Large intestine (tissue), 3 donors: ENCODE data around the gene USP6NL. TPM values are rescaled to one million over a fixed set of nuclear protein-coding genes. Genes with fewer than 3 reads are reported as not detected.

ENCODE experiments used
- DNase-seq, 2 donors: peaks; one replicate each; pipeline versions ENCODE4 v3.0.0 to v3.0.0-alpha.2; 2013
- H3K27ac ChIP-seq: one replicate; pipeline ENCODE4 v1.5.1; 2013; ENCODE audit warnings: low read length
- H3K27me3 ChIP-seq: 2 replicates; pipeline ENCODE4 v1.6.1; 2013; ENCODE audit warnings: low read length; ENCODE audit not compliant: control insufficient read depth, insufficient read depth
- H3K36me3 ChIP-seq: 2 replicates; pipeline ENCODE4 v1.6.1; 2013; ENCODE audit warnings: low read length; ENCODE audit not compliant: control insufficient read depth, insufficient read depth
- H3K4me1 ChIP-seq: one replicate; pipeline ENCODE4 v1.6.1; 2013; ENCODE audit warnings: low read length; ENCODE audit not compliant: control insufficient read depth, insufficient read depth
- H3K4me3 ChIP-seq: one replicate; pipeline ENCODE4 v1.5.1; 2013; ENCODE audit warnings: low read length
- H3K9me3 ChIP-seq: one replicate; pipeline ENCODE4 v1.6.1; 2013; ENCODE audit warnings: mild to moderate bottlenecking, low read depth, low read length, moderate library complexity; ENCODE audit not compliant: control insufficient read depth
- WGBS: methylation state at CpG from one replicate; pipeline ENCODE4 v1.1.5; 2013; ENCODE audit warnings: low lambda C conversion rate; ENCODE audit not compliant: insufficient coverage; 5-methylcytosine and 5-hydroxymethylcytosine counted together
- polyA plus RNA-seq: library from polyadenylated mRNA; unstranded; fragments of 120-200 nt; gene quantifications from one replicate; pipeline ENCODE4 v1.2.1, GENCODE V29; 2013

USP6NL gene
- polyA plus RNA-seq, 1 donor: 20.4 TPM

DNA sequence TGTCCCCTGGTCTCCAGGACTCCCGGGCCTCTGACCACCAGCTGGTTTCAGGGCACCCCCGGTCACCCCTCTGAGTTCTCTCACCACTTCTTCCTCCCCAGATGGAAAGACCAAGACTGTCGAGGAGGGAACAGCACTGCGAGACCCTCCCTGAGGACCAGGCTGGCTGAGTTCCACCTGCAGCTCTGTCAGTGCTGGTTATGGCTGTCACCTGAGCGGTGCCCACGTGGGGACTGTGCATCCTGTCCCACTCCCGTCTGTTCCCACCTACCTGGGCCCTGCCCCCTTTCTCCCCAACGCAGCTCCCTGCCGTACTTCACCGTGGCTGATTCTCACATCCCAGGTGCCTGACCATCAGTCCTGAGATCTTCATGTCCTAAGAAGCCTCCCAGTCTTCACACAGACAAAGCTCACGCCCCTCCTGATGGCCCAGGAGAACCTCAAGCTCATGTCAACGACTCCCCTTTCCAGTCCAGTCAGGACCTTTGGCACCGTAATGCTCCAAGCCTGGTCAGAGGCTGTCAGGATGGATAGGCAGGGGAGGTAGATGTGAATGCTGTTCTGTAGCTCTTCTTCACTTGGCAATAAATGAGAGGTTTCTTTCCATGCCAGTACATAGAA lies 159.7 kb downstream of the USP6NL start:
- no peaks in the 10 kb centered on the region for H3K36me3 ChIP-seq
- H3K27ac ChIP-seq: no peak overlapping the region
- H3K27me3 ChIP-seq: peaks cover 15% of the 10 kb centered on the region
- no CpG with 5 or more reads among the region's 13 CpGs for WGBS
- DNase-seq: no peak
- no peaks in the 10 kb centered on the region for H3K9me3 ChIP-seq
- H3K4me1 ChIP-seq: no peaks in the 10 kb centered on the region
- H3K4me3 ChIP-seq: no peak overlapping the region

DNA sequence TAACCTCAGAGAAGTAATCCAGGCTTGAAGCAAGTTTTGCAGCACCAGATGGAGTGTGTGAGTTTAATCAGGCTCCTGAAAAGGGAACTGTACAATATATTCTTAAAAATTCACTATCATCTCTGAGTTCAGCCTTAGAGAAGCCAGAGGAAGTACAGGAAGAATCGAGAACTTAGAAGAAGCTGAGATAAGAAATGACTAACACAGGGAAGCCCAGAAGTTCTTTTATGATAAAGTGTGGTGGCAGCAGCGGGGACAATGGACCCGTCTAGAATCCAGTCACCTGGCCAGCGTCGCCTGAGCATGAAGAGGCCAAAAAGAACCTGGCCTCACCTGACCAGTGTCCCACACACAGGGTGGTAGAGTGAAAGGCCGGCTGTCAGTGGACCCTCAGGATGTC lies 161.0 kb downstream of the USP6NL start:
- Histone ChIP-seq H3K4me3 (no peak overlapping the region), H3K4me1 (no peaks in the 10 kb centered on the region), H3K36me3 (no peaks in the 10 kb centered on the region), H3K9me3 (no peaks in the 10 kb centered on the region), H3K27me3 (peaks cover 15% of the 10 kb centered on the region), H3K27ac (no peak overlapping the region)
- no peak for DNase-seq
- no CpG with 5 or more reads among the region's 6 CpGs for WGBS

DNA sequence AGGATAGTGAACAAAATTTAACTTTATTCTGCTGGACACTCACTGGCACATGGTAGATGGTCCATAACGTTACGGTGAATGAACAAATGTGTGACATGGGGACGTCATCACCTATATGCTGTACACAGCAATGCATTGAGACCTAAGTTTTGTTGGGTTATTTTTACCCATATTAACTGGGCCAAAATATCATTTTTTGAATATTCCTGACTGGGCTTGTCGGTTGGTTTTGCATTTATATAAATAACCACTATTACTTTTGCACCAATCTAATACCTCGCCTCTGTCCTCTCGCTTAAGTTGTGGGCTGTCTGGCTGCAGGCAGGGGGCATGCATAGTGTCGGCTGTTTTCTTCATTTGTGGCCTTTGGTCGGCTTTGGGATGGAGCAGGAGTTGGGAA lies 161.7 kb downstream of the USP6NL start:
- no peak overlapping the region for H3K4me3 ChIP-seq
- no peaks in the 10 kb centered on the region for H3K4me1 ChIP-seq
- H3K27me3 ChIP-seq: peaks cover 15% of the 10 kb centered on the region
- no peak for DNase-seq
- H3K36me3 ChIP-seq: no peaks in the 10 kb centered on the region
- H3K9me3 ChIP-seq: no peaks in the 10 kb centered on the region
- WGBS: no CpG with 5 or more reads among the region's 8 CpGs
- no peak overlapping the region for H3K27ac ChIP-seq

DNA sequence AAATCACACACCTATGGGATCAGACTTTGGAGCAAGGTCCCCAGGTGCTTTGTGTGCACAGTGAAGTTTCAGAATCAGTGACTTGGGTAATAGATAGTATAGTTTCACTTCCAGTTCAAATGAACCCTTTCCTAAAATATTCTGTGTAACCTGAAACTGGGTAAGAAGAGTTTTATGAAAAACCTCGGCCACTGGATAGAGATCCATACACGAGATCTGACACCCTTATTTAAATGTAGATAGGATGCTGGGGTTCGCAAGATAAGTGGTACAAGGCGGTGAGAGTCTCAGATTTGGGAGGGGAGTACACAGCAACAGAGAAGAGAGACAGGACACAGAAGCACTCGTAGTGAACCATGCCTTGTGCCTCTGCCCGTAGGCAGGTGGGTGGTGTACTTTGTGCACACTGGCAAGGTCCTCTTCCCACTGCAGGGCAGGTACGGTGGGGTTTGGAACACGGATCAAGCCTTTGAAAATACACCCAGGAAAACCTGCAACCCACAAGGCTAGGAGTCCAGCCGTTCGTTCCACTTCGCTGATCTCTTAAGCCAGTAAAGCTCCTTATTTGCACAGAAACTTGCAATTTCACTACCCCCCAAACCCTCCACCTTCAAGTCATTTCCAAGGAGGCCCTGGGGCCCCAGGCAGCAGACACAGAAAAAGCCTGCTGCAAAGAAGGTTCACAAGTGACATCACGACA lies 162.8 kb downstream of the USP6NL start:
- Histone ChIP-seq H3K9me3 (no peaks in the 10 kb centered on the region), H3K4me3 (no peak overlapping the region), H3K36me3 (no peaks in the 10 kb centered on the region), H3K4me1 (no peaks in the 10 kb centered on the region), H3K27ac (no peak overlapping the region), H3K27me3 (peaks cover 15% of the 10 kb centered on the region)
- no CpG with 5 or more reads among the region's 12 CpGs for WGBS
- no peak for DNase-seq

DNA sequence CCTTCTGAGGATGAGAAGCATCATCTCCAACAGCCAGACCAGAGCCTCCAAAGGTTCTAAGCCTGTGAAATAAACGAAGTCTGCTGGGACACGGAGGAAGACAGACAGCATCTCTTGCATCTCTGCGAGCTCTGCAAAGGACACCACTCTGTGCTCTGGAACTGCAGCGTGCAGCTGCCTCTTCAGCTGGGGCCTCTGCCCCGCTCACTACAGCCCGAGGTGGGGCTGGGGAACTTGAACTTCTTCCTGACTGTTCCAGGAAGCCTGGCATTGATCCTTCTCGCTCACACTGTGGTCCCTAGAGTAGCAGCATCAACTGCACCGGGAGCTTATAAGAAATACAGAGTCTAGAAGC lies 163.3 kb downstream of the USP6NL start:
- no CpG with 5 or more reads among the region's 8 CpGs for WGBS
- Histone ChIP-seq H3K9me3 (no peaks in the 10 kb centered on the region), H3K4me1 (no peaks in the 10 kb centered on the region), H3K27me3 (peaks cover 15% of the 10 kb centered on the region), H3K27ac (no peak overlapping the region), H3K36me3 (no peaks in the 10 kb centered on the region), H3K4me3 (no peak overlapping the region)
- no peak for DNase-seq

DNA sequence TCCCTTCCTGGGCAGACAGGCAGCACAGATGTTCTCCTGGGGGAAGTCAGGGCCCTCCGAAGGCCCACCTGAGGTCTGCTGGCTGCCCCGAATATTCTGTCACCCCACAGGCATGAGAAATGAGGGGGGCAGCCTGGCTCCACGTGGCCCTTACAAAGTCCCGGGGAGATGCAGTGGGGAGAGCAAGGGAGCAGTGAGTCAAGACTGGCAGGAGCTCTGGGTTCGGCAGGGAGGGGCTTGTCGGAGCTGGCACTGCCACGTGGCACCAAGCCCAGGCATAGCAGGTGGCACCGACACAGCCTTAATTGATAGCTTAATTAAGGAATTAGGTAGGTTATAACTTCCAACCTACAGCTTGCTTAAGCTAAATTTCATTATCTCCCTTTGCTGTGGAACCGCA lies 163.9 kb downstream of the USP6NL start:
- Histone ChIP-seq H3K4me3 (no peak overlapping the region), H3K4me1 (no peaks in the 10 kb centered on the region), H3K27me3 (peaks cover 15% of the 10 kb centered on the region), H3K36me3 (no peaks in the 10 kb centered on the region), H3K27ac (no peak overlapping the region), H3K9me3 (no peaks in the 10 kb centered on the region)
- WGBS: no CpG with 5 or more reads among the region's 9 CpGs
- DNase-seq: no peak

DNA sequence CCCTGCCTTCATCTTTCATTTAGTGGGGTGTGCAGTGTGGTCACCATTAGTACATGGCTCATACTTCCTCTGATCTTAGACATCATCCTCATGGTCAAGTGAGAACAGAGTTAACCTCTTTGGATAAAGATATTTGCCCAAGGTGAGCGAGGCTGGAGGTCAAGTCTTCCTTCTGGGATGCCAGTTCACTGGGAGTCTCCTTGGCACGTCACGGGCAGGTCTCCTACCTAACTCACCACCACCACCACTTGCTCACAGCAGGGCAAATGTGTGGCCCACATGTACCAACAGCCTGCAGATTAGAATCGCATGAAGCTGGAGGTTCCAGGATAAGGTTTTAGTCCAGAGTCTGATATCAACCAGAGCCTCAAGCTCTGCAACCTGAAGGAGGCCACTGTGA lies 164.6 kb downstream of the USP6NL start:
- H3K9me3 ChIP-seq: no peaks in the 10 kb centered on the region
- no peak overlapping the region for H3K27ac ChIP-seq
- DNase-seq: no peak
- H3K27me3 ChIP-seq: peaks cover 15% of the 10 kb centered on the region
- H3K36me3 ChIP-seq: no peaks in the 10 kb centered on the region
- H3K4me3 ChIP-seq: no peak overlapping the region
- H3K4me1 ChIP-seq: no peaks in the 10 kb centered on the region
- no CpG with 5 or more reads among the region's 4 CpGs for WGBS

DNA sequence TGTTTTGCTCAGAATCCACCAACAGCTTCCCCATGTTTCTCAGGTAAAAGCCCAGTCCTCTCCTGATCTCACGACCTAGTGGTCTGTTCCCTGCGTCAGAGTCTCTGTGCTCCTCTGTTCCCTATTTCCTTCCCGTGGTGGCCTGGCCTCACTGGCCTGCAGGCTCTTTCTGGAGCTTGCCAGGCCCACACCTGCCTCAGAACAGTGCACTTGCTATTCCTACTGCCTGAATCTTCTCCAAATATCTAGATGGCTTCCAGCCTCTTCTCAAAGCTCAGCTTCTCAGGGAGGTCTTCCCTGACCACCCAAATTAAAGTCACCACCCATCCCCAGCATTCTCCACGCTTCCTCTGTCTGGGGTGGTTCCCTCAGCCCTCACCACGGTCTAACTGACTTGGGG lies 165.3 kb downstream of the USP6NL start:
- Histone ChIP-seq H3K4me3 (no peak overlapping the region), H3K9me3 (no peaks in the 10 kb centered on the region), H3K27ac (no peak overlapping the region), H3K4me1 (no peaks in the 10 kb centered on the region), H3K27me3 (peaks cover 15% of the 10 kb centered on the region), H3K36me3 (no peaks in the 10 kb centered on the region)
- no CpG with 5 or more reads among the region's 5 CpGs for WGBS
- no peak for DNase-seq

DNA sequence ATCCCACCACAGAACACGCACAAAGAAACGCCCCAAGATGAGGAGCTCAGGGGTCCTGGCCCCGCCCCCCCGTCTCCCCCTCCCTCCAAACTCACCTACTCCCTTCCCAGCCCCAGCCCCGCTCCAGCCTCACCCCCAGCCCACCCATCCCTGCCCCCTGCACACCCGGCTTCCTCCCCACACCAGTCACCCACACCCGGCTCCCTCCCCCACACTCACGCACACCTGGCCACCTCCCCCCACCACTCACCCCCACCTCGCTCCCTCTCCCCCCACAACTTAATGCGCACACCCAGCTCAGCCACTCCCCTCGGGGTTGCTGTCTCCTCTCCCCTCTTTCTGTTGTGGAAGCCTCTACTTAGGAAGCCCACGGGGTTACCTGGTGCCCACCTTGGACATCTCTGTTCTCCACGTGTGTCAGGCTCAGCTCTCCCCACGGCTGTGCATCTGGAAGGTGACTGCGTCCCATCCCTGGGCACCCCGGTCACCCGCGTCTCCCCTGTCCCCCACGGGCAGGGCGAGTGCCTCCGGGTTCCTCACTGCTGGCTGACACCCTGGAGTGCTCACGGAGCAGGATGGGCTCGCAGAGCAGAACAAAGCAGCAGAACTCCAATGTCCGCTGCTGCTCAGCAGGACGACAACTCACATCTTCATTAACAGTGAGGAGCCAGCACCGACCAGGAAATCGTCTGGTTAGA lies 166.8 kb downstream of the USP6NL start:
- no CpG with 5 or more reads among the region's 27 CpGs for WGBS

DNA sequence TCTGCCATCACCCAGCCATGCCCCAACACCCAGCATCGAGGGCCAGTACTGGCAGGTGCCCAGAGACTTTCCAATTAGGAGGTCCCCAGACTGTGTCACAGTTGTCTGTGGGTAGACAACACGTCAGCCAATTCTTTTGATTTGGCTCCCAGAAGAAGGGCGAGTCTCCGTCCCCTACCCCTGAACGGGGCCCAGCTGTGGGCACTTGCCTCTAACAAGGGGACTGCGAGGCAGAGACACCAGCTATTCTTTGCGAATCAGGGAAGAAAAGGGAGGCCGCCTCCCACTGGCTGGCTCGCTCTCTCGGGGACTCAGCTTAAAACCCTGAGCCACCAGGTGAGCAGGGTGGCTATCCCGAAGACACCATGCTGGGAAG lies 167.3 kb downstream of the USP6NL start:
- Histone ChIP-seq H3K9me3 (no peaks in the 10 kb centered on the region), H3K36me3 (no peaks in the 10 kb centered on the region), H3K27me3 (peaks cover 15% of the 10 kb centered on the region), H3K4me1 (no peaks in the 10 kb centered on the region), H3K27ac (no peak overlapping the region), H3K4me3 (no peak overlapping the region)
- DNase-seq: no peak
- no CpG with 5 or more reads among the region's 11 CpGs for WGBS

More for the DNA sequence above, 166.8 kb downstream of the USP6NL start:
- no peak overlapping the region for H3K27ac ChIP-seq
- H3K36me3 ChIP-seq: no peaks in the 10 kb centered on the region
- H3K27me3 ChIP-seq: peaks cover 15% of the 10 kb centered on the region
- H3K4me1 ChIP-seq: no peaks in the 10 kb centered on the region
- DNase-seq: no peak
- H3K9me3 ChIP-seq: no peaks in the 10 kb centered on the region
- H3K4me3 ChIP-seq: no peak overlapping the region
